ENCODE measurements around the gene TIMP3. TPM values are rescaled to one million over a fixed set of nuclear protein-coding genes. Genes with fewer than 3 reads are reported as not detected.

The TIMP3 gene
- total and polyA plus RNA-seq, 5 donors from 2014 or later: 0.35 TPM; not detected in 4

- Histone ChIP-seq H3K9me3 (ENCODE audit: control insufficient read depth in 2 of 2, low read length in 2 of 2) (no peaks in the 10 kb centered on the region), H3K27me3 (ENCODE audit: control insufficient read depth, insufficient read depth, low read length) (no peaks in the 10 kb centered on the region), H3K27ac (ENCODE audit: insufficient read depth, low read length, poor library complexity, severe bottlenecking) (no peak overlapping the region), H3K36me3 (ENCODE audit: control insufficient read depth, insufficient read depth, low read length) (no peaks in the 10 kb centered on the region), H3K4me1 (ENCODE audit: control insufficient read depth, insufficient read depth, low read length, poor library complexity, severe bottlenecking) (no peaks in the 10 kb centered on the region), H3K4me3 (ENCODE audit: low read depth, low read length) (no peak overlapping the region)
- Mint-ChIP-seq H3K4me1 (no peaks in the 10 kb centered on the region), H3K27ac (no peak overlapping the region), H3K4me3 (no peak overlapping the region), H3K9me3 (no peaks in the 10 kb centered on the region), H3K27me3 (peaks cover 10% of the 10 kb centered on the region), H3K36me3 (no peaks in the 10 kb centered on the region)
- DNase-seq: no peak
- no peak for ATAC-seq (ENCODE audit: low read depth in 2 of 2)
Observed at GRCh38 chr22:32788904-32789624, 12.4 kb upstream of the TIMP3 start.

GRCh38 chr22:32789797-32790620 is 11.5 kb upstream of the TIMP3 start:
- no peak for DNase-seq
- no peaks in the 10 kb centered on the region for H3K4me1 ChIP-seq (ENCODE audit: control insufficient read depth, insufficient read depth, low read length, poor library complexity, severe bottlenecking)
- H3K4me3 ChIP-seq (ENCODE audit: low read depth, low read length): no peak overlapping the region
- H3K27me3 ChIP-seq (ENCODE audit: control insufficient read depth, insufficient read depth, low read length): no peaks in the 10 kb centered on the region
- no peaks in the 10 kb centered on the region for H3K4me1 Mint-ChIP-seq
- no peaks in the 10 kb centered on the region for H3K36me3 Mint-ChIP-seq
- H3K36me3 ChIP-seq (ENCODE audit: control insufficient read depth, insufficient read depth, low read length): no peaks in the 10 kb centered on the region
- H3K9me3 Mint-ChIP-seq: no peaks in the 10 kb centered on the region
- H3K4me3 Mint-ChIP-seq: no peak overlapping the region
- H3K9me3 ChIP-seq (ENCODE audit: control insufficient read depth in 2 of 2, low read length in 2 of 2): no peaks in the 10 kb centered on the region
- ATAC-seq (ENCODE audit: low read depth in 2 of 2): no peak
- H3K27ac Mint-ChIP-seq: no peak overlapping the region
- peaks cover 11% of the 10 kb centered on the region for H3K27me3 Mint-ChIP-seq
- H3K27ac ChIP-seq (ENCODE audit: insufficient read depth, low read length, poor library complexity, severe bottlenecking): no peak overlapping the region

- Mint-ChIP-seq H3K4me1 (no peaks in the 10 kb centered on the region), H3K27me3 (peaks cover 15% of the 10 kb centered on the region), H3K4me3 (no peak overlapping the region), H3K27ac (no peak overlapping the region), H3K36me3 (no peaks in the 10 kb centered on the region), H3K9me3 (peaks cover 0 to 1% (median 0%) of the 10 kb centered on the region in 7 donors)
- DNase-seq (no peak), ATAC-seq (ENCODE audit: low read depth in 2 of 2) (no peak)
- no peak overlapping the region for H3K27ac ChIP-seq (ENCODE audit: insufficient read depth, low read length, poor library complexity, severe bottlenecking)
- H3K4me3 ChIP-seq (ENCODE audit: low read depth, low read length): no peak overlapping the region
- no peaks in the 10 kb centered on the region for H3K27me3 ChIP-seq (ENCODE audit: control insufficient read depth, insufficient read depth, low read length)
- H3K4me1 ChIP-seq (ENCODE audit: control insufficient read depth, insufficient read depth, low read length, poor library complexity, severe bottlenecking): no peaks in the 10 kb centered on the region
- no peaks in the 10 kb centered on the region for H3K36me3 ChIP-seq (ENCODE audit: control insufficient read depth, insufficient read depth, low read length)
- H3K9me3 ChIP-seq (ENCODE audit: control insufficient read depth in 2 of 2, low read length in 2 of 2): no peaks in the 10 kb centered on the region
Observed at GRCh38 chr22:32791056-32791455, 10.4 kb upstream of the TIMP3 start.

- Mint-ChIP-seq H3K9me3 (peaks cover 0 to 1% (median 0%) of the 10 kb centered on the region in 7 donors), H3K36me3 (no peaks in the 10 kb centered on the region), H3K4me1 (no peaks in the 10 kb centered on the region), H3K27me3 (peaks cover 18% of the 10 kb centered on the region), H3K27ac (no peak overlapping the region), H3K4me3 (no peak overlapping the region)
- Histone ChIP-seq H3K36me3 (ENCODE audit: control insufficient read depth, insufficient read depth, low read length) (no peaks in the 10 kb centered on the region), H3K4me3 (ENCODE audit: low read depth, low read length) (no peak overlapping the region), H3K4me1 (ENCODE audit: control insufficient read depth, insufficient read depth, low read length, poor library complexity, severe bottlenecking) (no peaks in the 10 kb centered on the region), H3K9me3 (ENCODE audit: control insufficient read depth in 2 of 2, low read length in 2 of 2) (no peaks in the 10 kb centered on the region), H3K27me3 (ENCODE audit: control insufficient read depth, insufficient read depth, low read length) (no peaks in the 10 kb centered on the region), H3K27ac (ENCODE audit: insufficient read depth, low read length, poor library complexity, severe bottlenecking) (no peak overlapping the region)
- DNase-seq: no peak
- no peak for ATAC-seq (ENCODE audit: low read depth in 2 of 2)
Observed at GRCh38 chr22:32791485-32791884, 10.0 kb upstream of the TIMP3 start.

GRCh38 chr22:32793589-32793988 is 7.9 kb upstream of the TIMP3 start:
- ATAC-seq (ENCODE audit: low read depth in 2 of 2): no peak
- no peaks in the 10 kb centered on the region for H3K4me1 ChIP-seq (ENCODE audit: control insufficient read depth, insufficient read depth, low read length, poor library complexity, severe bottlenecking)
- no peaks in the 10 kb centered on the region for H3K9me3 ChIP-seq (ENCODE audit: control insufficient read depth in 2 of 2, low read length in 2 of 2)
- H3K4me3 ChIP-seq (ENCODE audit: low read depth, low read length): no peak overlapping the region
- H3K27ac ChIP-seq (ENCODE audit: insufficient read depth, low read length, poor library complexity, severe bottlenecking): no peak overlapping the region
- H3K27me3 ChIP-seq (ENCODE audit: control insufficient read depth, insufficient read depth, low read length): peaks cover 3% of the 10 kb centered on the region
- Mint-ChIP-seq H3K4me1 (no peaks in the 10 kb centered on the region), H3K36me3 (no peaks in the 10 kb centered on the region), H3K27me3 (peaks cover 34% of the 10 kb centered on the region), H3K9me3 (peaks cover 0 to 3% (median 0%) of the 10 kb centered on the region in 7 donors), H3K27ac (no peak overlapping the region), H3K4me3 (no peak overlapping the region)
- no peaks in the 10 kb centered on the region for H3K36me3 ChIP-seq (ENCODE audit: control insufficient read depth, insufficient read depth, low read length)
- no peak for DNase-seq

- Mint-ChIP-seq H3K9me3 (peaks cover 0 to 3% (median 0%) of the 10 kb centered on the region in 7 donors), H3K4me1 (no peaks in the 10 kb centered on the region), H3K36me3 (no peaks in the 10 kb centered on the region), H3K27ac (no peak overlapping the region), H3K27me3 (peaks cover 43% of the 10 kb centered on the region), H3K4me3 (no peak overlapping the region)
- Histone ChIP-seq H3K9me3 (ENCODE audit: control insufficient read depth in 2 of 2, low read length in 2 of 2) (no peaks in the 10 kb centered on the region), H3K36me3 (ENCODE audit: control insufficient read depth, insufficient read depth, low read length) (no peaks in the 10 kb centered on the region), H3K4me3 (ENCODE audit: low read depth, low read length) (no peak overlapping the region), H3K4me1 (ENCODE audit: control insufficient read depth, insufficient read depth, low read length, poor library complexity, severe bottlenecking) (no peaks in the 10 kb centered on the region), H3K27me3 (ENCODE audit: control insufficient read depth, insufficient read depth, low read length) (peaks cover 7% of the 10 kb centered on the region), H3K27ac (ENCODE audit: insufficient read depth, low read length, poor library complexity, severe bottlenecking) (no peak overlapping the region)
- ATAC-seq (ENCODE audit: low read depth in 2 of 2) (no peak), DNase-seq (no peak)
Observed at GRCh38 chr22:32794449-32795213, 6.9 kb upstream of the TIMP3 start.

GRCh38 chr22:32795214-32795596 is 6.3 kb upstream of the TIMP3 start:
- Mint-ChIP-seq H3K27ac (no peak overlapping the region), H3K4me3 (no peak overlapping the region), H3K36me3 (no peaks in the 10 kb centered on the region), H3K4me1 (no peaks in the 10 kb centered on the region), H3K9me3 (peaks cover 0 to 3% (median 0%) of the 10 kb centered on the region in 7 donors), H3K27me3 (peaks cover 49% of the 10 kb centered on the region)
- no peaks in the 10 kb centered on the region for H3K36me3 ChIP-seq (ENCODE audit: control insufficient read depth, insufficient read depth, low read length)
- H3K27me3 ChIP-seq (ENCODE audit: control insufficient read depth, insufficient read depth, low read length): peaks cover 12% of the 10 kb centered on the region
- DNase-seq: no peak
- ATAC-seq (ENCODE audit: low read depth in 2 of 2): no peak
- H3K4me1 ChIP-seq (ENCODE audit: control insufficient read depth, insufficient read depth, low read length, poor library complexity, severe bottlenecking): no peaks in the 10 kb centered on the region
- no peak overlapping the region for H3K27ac ChIP-seq (ENCODE audit: insufficient read depth, low read length, poor library complexity, severe bottlenecking)
- H3K9me3 ChIP-seq (ENCODE audit: control insufficient read depth in 2 of 2, low read length in 2 of 2): no peaks in the 10 kb centered on the region
- no peak overlapping the region for H3K4me3 ChIP-seq (ENCODE audit: low read depth, low read length)
